IMR-90 (cell line): ENCODE results near the gene CYS1.

ENCODE experiments used
- BHLHE40 ChIP-seq: fragments of 150-350 bp; IDR thresholded peaks from 2 replicates; pipeline ENCODE4 v1.6.1; 2016; ENCODE audit warnings: mild to moderate bottlenecking, low read depth, low read length
- FOS ChIP-seq: fragments of 150-350 bp; IDR thresholded peaks from 2 replicates; pipeline ENCODE4 v1.6.1; 2016; ENCODE audit warnings: low read depth, low read length
- MAFK ChIP-seq: IDR thresholded peaks from 2 replicates; pipeline ENCODE4 v1.6.1; 2012; ENCODE audit warnings: low read depth, low read length, improper control_type of control experiment
- MAZ ChIP-seq: IDR thresholded peaks from 2 replicates; pipeline ENCODE4 v1.6.1; 2012; ENCODE audit warnings: low read depth, mild to moderate bottlenecking, low read length, improper control_type of control experiment, moderate library complexity, borderline replicate concordance
- MXI1 ChIP-seq: IDR thresholded peaks from 2 replicates; pipeline ENCODE4 v1.6.1; 2012; ENCODE audit warnings: low read depth, mild to moderate bottlenecking, low read length, moderate library complexity, borderline replicate concordance
- NFE2L2 ChIP-seq: fragments of 150-350 bp; IDR thresholded peaks from 2 replicates; pipeline ENCODE4 v1.6.1; 2016; ENCODE audit warnings: low read depth, mild to moderate bottlenecking, low read length
- POLR2A ChIP-seq: IDR thresholded peaks from 2 replicates; pipeline ENCODE4 v1.6.1; 2012; ENCODE audit warnings: mild to moderate bottlenecking, low read depth, low read length
- RAD21 ChIP-seq: IDR thresholded peaks from 2 replicates; pipeline ENCODE4 v1.6.1; 2012; ENCODE audit warnings: low read length, improper control_type of control experiment
- RCOR1 ChIP-seq: IDR thresholded peaks from 2 replicates; pipeline ENCODE4 v1.6.1; 2012; ENCODE audit warnings: mild to moderate bottlenecking, low read length, improper control_type of control experiment; ENCODE audit not compliant: insufficient replicate concordance
- RFX5 ChIP-seq: IDR thresholded peaks from 2 replicates; pipeline ENCODE4 v1.8.0; 2012; ENCODE audit warnings: low read depth, mild to moderate bottlenecking, low read length, moderate library complexity
- TF ChIP-seq, protein P1 (sequence below): conservative IDR thresholded peaks from 2 replicates; pipeline ENCODE4 v1.5.1; 2012; ENCODE audit warnings: mild to moderate bottlenecking, low read depth, low read length, improper control_type of control experiment
- TF ChIP-seq, protein P2 (sequence below): fragments of 150-350 bp; IDR thresholded peaks from 2 replicates; pipeline ENCODE4 v1.6.1; 2017; ENCODE audit warnings: mild to moderate bottlenecking, antibody characterized with exemption, low read length, low read depth

DNA sequence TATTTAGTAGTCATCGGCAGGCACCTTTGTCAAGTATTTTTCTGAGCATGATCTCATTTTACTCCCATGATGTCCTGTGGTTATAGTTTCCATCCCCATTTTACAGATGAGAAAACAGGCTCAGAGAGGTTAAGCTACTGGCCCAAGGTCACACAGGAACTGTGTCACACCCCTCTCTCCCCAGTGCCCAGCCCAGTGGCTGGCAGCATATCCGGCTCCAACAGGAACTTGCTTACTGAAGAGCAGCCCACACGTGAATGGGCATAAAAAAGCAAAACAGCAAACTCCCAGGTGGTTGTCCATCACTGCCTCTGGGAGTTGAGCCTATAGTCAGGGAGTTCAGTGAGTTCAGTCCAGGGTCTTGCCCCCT is 45.2 kb downstream of the CYS1 start:
- no peak for TF ChIP-seq POLR2A
- no peak for TF ChIP-seq RFX5
- TF ChIP-seq, protein P1, sequence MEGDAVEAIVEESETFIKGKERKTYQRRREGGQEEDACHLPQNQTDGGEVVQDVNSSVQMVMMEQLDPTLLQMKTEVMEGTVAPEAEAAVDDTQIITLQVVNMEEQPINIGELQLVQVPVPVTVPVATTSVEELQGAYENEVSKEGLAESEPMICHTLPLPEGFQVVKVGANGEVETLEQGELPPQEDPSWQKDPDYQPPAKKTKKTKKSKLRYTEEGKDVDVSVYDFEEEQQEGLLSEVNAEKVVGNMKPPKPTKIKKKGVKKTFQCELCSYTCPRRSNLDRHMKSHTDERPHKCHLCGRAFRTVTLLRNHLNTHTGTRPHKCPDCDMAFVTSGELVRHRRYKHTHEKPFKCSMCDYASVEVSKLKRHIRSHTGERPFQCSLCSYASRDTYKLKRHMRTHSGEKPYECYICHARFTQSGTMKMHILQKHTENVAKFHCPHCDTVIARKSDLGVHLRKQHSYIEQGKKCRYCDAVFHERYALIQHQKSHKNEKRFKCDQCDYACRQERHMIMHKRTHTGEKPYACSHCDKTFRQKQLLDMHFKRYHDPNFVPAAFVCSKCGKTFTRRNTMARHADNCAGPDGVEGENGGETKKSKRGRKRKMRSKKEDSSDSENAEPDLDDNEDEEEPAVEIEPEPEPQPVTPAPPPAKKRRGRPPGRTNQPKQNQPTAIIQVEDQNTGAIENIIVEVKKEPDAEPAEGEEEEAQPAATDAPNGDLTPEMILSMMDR: no peak
- TF ChIP-seq MXI1: no peak
- no peak for TF ChIP-seq BHLHE40
- TF ChIP-seq RCOR1: no peak
- TF ChIP-seq RAD21: no peak
- TF ChIP-seq FOS: no peak
- no peak for TF ChIP-seq MAZ
- no peak for TF ChIP-seq NFE2L2
- TF ChIP-seq, protein P2, sequence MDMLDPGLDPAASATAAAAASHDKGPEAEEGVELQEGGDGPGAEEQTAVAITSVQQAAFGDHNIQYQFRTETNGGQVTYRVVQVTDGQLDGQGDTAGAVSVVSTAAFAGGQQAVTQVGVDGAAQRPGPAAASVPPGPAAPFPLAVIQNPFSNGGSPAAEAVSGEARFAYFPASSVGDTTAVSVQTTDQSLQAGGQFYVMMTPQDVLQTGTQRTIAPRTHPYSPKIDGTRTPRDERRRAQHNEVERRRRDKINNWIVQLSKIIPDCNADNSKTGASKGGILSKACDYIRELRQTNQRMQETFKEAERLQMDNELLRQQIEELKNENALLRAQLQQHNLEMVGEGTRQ: no peak
- no peak for TF ChIP-seq MAFK
